Activated CD8-positive, alpha-beta memory T cell treated with anti-CD3 and anti-CD28 coated beads for 48 hours (primary cell): ENCODE data around the gene TP53BP2.

Experiments
- DNase-seq, 3 experiments: peaks; one replicate each; pipeline ENCODE4 v3.0.0-alpha.2; 2020; ENCODE audit warnings: low read depth in 2 of 3, low spot score in 2 of 3

Gene TP53BP2

DNA sequence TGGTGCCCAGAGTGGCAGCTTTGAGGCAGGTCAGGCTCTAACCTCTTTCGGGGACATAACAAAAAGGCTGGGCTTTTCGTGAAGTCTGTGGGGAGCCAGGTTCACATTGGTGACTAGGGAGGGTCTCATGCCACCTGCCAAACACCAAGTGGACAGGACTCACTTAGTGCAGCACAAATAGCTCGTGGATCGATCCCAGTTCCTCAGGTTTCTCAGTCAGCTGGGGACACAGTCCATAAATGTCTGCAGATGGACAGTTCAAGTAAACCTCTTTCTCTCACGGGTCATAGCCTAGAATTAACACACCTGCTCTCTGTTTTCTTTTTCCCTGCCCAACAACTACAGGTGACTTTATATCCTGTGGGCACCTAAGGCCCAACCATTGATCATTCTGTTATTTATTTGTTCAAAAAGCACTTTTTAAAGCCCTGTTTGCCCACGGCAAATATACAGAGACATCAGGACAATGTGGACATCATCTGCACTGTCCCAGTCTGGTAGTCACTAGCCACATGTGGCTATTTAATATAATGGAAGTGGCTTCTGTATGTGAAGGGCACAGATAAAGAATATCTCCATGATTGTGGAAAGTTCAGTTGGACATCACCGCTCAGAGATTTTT is 79.9 kb downstream of the TP53BP2 start:
- DNase-seq = no peak

DNA sequence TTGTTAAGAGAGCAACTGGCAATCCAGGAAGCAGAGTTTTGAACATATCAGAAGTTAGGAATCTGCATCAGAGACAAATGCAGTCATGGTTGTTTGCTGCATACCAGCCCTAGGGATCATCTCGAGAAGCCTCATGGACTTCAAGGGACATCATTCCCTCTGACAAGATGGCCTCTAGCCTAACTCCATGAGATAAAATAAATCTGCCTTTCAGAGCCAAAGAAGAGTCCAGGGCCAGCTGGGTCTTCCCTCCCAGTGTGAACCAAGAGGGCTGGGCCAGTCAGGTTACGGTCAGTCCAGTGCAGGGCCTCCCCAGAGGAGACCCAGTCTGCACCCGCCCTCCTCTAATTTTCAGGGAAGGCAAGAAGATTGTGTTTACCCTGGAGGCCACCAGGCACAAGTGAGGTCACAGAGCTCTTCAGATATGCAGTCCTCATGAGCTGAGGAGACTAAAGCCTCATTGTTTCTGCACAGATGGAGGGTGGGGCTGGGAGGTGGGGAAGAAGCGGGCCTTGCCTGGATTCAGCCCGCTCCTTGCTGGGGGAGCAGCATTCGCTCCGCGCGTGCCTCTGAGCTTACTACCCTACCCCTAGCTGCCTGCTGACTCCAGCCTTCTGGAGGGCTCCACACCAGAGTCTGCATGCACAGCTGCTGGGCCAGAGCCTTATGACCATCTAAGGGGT is 80.6 kb downstream of the TP53BP2 start:
- no peak for DNase-seq

DNA sequence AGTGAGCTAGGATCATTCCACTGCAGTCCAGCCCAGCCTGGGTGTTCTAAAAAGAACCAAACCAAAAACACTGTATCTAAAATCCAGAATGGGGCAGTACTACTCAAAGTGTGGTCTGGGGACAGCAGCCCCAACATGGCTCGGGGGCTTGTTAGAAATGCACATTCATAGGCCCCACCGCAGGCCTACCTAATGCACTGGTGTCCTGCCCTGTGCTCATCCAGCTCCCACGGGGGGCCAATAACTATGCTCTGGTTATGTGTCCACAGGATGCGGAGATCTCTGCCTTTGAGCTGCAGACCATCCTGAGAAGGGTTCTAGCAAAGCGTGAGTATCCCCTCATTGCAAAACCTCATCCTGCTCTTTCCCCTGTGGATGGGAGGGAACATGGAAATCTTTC is 81.9 kb downstream of the TP53BP2 start:
- no peak for DNase-seq

DNA sequence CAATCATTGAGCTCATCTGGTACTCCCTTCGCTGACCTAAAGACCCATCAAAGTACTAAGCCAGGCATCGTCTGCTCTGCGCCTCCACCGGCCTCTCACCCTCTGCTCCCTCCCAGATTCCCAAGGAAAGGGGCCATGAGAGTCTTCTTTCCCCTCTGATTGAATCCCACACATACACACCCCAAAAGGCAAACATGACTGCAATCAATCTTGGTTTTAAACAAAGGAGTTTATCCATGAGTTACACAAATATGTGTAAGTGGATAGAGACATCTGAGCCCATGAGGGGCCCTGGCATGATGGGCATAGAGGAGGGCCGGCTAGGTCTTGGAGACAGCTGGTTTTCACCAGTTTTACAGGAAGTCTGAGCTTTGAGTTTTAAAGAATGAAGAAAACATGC is 82.5 kb downstream of the TP53BP2 start:
- DNase-seq = no peak

DNA sequence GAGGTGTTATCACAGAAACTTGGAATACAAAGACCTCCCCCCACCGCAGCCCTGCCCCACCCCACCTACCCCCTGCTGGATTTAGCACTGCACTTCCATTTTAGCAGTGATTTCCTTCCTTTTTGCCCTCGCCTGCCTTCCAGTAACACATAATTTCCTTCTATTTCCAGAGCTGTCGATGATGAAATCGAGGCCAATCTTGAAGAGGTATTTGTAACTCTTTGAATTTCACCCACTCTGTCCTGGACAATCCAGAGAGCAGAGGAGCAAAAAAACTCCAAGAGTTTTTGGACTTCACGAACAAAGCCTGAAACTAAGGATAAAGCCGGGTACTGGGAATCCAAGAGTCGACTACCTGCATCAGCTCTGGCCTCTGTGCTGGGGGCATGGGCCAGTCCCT is 84.3 kb downstream of the TP53BP2 start:
- DNase-seq = no peak

DNA sequence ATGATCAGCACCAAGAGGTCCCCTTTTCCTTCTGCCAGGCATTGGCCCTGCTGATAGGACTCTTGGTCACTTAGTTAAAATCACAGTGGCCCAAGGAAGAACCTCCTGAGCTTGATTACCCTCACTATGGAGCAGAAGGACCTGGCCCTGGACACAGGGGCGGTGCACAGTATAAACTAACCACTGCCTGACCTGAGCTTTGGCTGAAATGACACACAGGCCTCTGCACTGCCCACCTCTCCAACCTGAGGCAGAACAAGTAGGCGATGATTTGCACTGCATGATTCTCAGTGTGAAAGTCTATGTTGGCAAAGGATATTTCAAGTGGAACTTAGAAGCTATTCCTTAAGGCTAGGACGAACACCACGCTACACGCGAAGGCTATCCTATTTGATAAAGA is 84.9 kb downstream of the TP53BP2 start:
- no peak for DNase-seq

DNA sequence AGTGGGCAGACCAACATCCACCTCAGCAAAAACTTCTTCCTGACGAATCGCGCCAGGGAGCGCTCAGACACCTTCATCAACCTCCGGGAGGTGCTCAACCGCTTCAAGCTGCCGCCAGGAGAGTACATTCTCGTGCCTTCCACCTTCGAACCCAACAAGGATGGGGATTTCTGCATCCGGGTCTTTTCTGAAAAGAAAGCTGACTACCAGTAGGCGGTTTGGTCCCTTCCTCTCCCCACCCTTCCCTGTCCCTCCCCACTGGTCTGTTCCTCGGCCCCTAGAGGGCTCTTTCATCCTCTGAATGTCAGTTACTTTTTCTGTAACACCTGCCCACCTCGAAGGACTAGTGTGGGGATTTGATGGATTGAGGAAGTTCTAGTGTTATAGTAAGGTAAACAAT is 86.5 kb downstream of the TP53BP2 start:
- DNase-seq = no peak

DNA sequence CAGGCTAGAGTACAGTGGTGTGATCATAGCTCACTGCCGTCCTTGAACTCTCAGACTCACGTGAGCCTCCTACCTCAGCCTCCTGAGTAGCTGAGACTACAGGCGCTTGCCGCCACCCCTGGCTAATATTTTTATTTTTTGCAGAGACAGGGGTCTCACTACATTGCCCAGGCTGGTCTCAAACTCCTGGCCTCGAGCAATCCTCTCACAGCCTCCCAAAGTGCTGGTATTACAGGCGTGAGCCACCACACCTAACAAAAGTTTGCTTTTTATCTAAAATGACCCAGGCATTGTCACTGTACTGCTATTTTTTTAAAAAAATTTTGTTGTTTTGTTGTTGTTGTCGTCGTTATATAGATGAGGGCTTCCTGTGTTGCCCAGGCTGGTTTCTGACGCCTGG is 87.0 kb downstream of the TP53BP2 start:
- DNase-seq = no peak

DNA sequence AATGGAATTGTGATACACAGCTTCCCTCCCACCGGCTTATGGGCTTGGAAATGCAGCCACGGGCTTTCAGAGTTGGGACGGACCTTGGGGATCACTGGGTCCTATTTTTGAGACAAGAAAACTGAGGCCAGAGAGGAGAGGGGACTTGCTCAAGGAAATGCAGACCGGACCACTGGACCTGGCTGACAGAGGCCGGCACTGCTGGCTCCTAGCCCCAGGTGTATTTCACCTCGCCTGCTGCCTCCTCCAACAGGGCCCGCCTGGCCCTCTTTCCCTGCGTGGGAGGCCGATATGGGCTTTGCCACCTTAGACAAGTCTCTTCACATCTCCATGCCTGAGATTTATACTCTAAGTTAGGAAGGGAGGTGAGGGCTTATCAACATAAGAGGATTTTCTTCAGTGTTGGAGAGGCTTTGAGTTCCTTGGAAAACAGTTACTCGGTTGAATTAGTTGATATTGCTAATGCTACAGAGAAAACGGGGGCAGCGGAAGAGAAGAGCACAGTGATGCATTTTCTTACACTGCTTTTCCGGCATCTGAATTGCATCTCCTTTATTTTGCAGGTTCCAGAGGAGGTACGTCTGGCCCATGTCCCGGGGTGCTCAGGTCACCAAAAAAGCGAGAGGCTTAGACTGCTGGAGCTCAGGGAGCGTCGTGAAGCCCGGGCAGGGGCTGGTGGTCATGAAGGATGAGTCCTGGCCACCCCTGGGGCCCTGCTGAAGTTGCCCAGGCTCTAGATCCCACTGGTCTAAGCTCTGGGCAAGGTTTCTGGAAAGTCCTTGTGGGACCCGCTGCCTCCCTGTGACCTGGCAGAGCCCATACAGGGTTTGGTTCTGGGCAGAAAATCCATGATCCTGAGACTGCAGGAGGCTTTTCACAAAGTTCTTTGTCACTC is 88.7 kb downstream of the TP53BP2 start:
- no peak for DNase-seq

DNA sequence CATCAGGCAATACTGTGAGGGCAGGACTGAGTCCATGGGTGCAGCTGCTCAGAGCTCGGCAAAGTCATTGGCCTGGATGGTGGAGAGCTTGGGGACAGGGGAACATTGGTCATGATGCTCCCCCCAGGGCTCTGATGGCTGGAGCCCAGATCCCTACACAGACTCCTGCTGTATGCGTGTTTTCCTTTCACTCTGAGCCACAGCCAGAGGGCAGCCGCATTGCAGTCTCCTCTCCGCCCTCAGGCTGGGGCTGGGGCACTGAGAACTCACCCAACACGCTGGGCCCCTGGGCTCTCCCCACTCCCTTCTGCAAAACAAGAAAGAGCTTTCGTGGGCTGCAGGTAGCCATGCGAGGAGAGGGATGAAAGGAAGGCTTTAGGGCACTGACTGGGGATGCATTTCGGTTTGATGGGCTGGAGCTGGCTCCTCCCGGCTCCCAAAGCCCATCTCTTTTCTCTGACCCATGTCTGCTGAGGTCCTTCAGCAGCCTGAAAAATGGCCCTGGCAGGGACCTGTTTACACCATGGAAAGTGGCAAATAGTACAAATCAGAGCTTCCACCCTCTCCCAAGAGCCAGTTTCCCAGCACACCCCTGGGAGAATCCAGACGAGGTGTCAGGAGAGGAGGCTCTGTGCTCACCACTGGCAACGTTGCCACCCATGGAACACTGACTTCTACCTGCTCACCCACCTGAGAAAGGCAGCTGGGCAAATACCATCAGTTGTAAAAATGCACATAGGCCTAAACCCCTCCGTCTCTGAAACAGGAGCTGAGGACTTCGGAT is 89.6 kb downstream of the TP53BP2 start:
- DNase-seq = no peak

DNA sequence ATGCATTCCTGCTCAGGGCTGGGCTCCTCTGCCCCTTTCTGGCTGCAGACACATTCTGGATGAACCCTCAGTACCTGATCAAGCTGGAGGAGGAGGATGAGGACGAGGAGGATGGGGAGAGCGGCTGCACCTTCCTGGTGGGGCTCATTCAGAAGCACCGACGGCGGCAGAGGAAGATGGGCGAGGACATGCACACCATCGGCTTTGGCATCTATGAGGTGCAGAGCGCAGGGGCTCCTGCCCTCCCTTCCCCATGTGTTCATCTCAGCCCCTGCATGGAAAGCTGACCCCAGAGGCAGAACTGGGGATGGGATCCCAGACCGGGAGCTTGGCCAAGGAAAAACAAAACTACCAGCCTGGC is 90.3 kb downstream of the TP53BP2 start:
- no peak for DNase-seq

DNA sequence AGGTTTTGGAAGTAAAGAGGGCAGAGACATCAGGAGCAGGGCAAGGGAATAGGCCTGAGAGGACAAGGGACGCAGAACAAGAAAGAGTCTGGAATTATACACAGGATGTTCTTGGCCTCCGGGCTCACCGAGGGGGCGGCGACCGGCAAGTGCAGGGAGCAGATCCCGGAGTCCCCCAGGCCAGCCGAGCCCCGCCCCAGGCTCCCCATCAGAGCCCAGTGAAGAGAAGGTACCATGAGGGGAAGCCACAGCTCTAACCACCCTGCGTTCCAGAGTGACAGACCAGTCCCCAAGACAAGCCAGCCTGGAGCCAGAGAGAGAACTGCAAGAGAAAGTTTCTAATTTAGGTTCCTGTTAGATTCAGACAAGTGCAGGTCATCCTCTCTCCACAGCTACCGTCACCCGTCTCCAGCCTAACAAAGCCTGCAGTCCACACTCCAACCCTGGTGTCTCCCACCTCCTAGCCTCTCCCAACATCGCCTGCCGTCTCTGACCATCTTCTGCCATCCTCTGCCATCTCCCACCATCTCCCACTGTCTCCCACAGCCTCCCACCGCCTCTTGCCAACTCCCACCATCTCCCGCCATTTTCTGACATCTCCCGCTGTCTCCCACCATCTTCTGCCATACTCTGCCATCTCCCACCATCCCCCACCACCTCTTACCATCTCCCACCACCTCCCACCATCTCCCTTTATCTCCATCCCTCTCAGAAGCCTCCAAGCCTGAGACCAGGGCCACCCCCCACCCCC is 90.9 kb downstream of the TP53BP2 start:
- DNase-seq = no peak

DNA sequence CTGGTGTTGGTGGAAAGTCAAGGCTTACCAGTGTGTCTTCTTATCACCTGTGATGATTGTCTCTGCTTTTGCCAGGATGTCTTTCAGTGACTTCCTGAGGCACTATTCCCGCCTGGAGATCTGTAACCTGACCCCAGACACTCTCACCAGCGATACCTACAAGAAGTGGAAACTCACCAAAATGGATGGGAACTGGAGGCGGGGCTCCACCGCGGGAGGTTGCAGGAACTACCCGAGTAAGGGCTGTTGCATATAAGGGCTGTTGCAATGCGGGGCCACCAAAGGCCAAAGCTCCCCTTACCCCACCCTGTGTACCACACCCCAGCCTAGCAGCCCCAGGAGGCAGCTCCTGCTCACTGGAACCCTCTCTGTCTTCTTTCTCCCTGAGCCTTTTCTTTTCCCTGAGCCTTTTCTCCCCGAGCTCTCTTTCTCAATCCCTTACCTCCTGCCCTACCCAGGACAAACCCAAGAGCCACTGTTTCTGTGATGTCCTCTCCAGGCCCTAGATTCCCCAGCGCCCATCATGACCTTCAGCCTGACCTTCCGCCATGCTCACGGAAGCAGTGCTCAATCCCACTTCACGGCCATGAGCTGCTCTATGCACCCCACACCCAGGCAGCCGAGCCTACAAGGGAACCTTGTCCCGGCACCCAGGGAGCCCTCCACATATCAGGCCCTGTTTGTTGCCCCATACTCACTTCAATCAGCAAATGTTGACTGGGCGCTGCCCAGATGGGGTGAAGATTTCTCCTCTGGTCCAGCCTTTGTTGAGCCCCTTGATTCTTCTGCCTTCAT is 92.8 kb downstream of the TP53BP2 start:
- DNase-seq = no peak

DNA sequence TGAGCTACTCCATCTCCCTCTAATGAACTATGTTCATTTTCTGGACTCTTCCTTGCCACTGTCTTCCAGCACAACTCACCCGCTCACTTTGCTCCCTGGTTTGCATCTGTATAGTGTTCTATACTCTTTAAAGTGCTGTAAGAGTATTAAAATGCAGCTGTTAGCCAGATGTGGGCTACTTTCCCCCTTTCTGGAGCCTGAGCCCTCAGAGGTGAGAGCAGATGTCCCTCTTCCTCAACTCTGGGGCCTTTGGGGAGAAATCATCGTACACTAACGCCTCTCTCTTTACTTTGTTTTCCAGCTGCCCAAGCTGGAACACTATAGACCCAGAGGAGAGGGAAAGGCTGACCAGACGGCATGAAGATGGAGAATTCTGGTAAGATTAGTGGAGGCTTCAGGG is 94.1 kb downstream of the TP53BP2 start:
- DNase-seq = no peak

DNA sequence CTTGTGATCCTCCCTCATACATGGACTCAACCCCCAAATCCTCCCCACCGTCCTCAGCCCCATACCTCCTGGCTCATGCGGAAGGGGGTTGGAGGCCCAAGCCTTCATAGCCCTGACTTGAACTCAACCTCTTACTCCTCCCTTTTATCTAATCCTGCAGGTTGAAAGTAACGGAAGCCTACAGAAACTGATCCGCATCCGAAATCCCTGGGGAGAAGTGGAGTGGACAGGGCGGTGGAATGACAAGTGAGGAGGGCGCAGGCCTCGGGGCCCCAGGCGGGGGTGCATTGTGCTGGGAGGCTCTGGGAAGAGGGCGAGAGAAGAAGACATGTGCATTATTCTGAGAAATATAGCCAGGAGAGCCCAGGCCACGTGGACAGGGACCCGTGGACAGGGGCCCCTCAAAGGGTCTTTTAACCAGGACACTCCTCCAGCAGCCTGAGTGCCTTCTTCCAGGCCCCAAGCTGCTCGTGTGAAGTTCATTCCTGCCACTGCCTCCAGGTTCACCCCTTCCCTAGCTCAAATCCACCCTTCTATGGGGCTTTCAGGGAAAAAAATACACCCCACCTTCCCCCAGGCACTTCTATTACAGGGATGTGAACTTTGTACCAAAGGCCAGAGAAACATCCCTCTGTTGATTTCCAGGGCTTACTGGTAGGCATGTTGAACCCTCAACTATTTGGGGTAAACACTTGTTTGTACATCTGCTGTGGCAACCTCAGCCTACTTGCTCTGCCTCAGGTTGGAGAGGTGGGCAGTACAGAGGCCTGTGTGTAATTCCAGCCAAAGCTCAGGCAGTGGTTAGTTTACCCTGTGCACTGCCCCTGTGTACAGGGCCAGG is 94.8 kb downstream of the TP53BP2 start:
- no peak for DNase-seq

DNA sequence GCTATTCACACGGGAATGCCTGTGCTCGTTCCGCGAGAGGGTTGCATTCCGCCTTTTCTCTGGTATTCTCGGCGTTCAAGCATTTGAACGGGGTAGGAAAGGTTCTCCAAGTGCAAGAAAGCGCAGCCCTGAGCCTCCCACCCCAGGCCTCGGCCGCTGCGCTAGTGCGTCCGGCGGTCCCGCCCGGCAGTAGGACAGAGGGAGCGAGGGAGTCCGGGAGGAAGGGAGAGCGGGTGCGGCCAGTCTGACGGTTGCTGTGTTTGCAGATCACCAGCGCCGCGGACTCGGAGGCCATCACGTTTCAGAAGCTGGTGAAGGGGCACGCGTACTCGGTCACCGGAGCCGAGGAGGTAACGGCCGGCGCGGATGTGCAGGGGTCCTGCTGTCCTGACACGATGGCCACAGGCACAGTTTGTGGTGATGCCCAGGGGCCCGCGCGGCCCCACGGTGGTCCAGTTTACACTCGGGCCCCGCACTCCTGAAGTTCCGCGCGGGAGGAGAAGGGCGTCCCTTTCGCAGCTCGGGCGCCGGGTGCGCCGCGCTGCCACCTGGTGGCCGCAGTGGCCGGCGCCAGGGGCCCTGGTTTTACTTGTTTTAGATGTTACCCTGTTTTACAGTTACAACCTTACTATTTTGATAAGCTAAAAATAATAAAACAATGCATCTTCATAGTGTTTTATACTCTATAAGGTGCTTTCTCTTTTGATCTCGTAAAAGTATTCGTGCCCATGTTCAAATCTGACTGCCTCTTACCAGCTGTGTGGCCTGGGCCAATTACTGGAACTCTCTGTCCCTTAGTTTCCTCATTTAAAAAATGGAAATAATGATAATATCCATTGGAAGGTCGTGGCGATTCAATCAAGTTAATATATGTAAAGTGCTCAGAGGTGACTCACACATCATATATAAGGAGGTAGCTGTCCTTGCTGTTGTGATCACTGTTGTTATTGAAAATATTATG is 96.7 kb downstream of the TP53BP2 start:
- DNase-seq = peak; percentile 13 to 45 (median 31)

DNA sequence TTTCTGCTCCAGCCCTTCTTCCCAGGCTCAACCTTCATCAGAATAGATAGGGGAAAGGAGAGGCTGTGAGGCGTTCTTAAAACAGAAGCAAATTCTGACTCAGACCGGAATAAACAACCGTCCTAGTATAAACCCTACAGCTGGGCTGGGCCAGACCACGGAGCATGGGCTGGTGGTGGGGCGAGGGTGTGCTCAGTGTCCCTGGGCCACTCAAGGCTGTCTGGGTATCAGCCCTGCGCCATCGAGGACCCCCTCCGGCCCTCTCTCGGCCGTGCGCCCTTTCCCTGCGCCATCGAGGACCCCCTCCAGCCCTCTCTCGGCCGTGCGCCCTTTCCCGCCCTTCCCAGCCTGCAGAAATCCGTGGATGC is 97.4 kb downstream of the TP53BP2 start:
- DNase-seq = no peak

DNA sequence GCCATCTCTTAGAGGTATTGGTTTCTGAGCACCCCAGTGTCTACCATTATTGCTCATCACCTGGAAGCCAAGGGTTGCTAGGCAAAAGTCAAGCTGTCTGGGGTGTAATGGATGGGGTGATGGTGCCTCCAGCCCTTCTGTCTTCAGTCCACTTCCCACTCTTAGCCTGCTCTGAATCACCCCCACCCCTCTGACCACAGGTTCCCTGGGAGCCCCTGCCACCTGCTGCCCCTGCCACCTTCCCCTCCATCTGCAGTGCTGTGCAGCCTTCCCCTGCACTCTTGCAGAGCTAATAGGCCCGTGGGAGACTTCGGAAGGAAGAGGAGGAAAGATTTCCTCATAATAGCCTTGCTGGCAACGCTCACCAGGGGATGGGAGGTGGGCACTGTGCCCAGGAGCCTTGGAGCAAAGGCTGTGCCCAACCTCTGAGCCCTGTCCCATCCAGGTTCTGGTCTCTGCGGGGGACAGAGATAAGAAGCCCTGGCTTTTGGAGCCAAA is 97.9 kb downstream of the TP53BP2 start:
- no peak for DNase-seq
